Measurements from ENCODE around the gene CLIC4. TPM values are rescaled to one million over a fixed set of nuclear protein-coding genes. Genes with fewer than 3 reads are reported as not detected.

Gene CLIC4
- total and polyA plus RNA-seq, 9 of the 15 experiments (the other 6 are each of a cell fraction or from before 2014, with no cell fraction given) = 16.0 to 67.5 (median 38.4) TPM

DNA sequence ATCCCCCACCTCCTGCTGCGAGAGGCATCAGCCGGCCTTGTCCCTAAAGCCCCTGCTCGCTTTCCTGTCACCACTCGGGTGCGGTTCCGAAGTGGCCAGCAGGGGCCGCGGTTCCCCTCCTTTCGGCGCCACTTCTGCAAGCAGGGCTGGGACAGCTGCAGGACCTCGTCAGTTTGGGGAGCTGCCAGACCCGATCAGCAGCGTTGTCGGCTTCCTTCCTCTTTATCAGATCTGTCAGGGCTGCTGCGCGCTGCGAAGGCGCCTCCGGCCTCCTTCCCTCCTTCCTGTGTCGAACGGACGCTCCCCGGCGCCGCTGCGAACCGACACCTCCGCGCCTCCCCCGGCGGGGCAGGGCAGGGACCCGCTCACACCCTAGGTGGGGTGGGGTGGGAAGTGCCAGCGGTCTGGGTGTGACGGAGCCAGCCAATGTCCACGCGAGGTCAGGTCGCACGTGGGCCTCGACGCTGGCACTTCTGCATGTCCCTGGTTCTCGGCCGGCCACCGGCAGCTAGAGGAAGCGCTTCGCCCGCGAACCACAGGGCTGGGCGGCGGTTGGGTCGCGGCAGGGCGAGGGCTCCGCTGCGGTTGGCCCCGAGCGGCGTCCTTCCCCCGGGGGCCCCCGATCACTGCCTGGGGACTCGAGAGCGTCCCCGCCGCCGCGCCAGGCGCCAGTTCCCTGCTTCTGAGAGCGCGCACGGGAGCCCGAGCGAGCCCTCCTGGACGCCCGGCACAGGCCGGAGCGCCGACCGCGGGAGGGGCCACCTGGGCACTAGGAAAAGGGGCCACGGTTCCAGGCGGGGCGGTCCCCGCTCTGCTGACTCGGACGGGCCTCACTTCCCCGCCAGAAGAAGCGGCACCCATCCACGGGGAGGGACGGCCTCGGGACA is 103.0 kb downstream of the CLIC4 start (continued):
- TF ChIP-seq, protein P1, sequence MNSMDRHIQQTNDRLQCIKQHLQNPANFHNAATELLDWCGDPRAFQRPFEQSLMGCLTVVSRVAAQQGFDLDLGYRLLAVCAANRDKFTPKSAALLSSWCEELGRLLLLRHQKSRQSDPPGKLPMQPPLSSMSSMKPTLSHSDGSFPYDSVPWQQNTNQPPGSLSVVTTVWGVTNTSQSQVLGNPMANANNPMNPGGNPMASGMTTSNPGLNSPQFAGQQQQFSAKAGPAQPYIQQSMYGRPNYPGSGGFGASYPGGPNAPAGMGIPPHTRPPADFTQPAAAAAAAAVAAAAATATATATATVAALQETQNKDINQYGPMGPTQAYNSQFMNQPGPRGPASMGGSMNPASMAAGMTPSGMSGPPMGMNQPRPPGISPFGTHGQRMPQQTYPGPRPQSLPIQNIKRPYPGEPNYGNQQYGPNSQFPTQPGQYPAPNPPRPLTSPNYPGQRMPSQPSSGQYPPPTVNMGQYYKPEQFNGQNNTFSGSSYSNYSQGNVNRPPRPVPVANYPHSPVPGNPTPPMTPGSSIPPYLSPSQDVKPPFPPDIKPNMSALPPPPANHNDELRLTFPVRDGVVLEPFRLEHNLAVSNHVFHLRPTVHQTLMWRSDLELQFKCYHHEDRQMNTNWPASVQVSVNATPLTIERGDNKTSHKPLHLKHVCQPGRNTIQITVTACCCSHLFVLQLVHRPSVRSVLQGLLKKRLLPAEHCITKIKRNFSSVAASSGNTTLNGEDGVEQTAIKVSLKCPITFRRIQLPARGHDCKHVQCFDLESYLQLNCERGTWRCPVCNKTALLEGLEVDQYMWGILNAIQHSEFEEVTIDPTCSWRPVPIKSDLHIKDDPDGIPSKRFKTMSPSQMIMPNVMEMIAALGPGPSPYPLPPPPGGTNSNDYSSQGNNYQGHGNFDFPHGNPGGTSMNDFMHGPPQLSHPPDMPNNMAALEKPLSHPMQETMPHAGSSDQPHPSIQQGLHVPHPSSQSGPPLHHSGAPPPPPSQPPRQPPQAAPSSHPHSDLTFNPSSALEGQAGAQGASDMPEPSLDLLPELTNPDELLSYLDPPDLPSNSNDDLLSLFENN (IDR thresholded peaks at IDR 0.05; ENCODE audit: low read depth in 2 of 2, low read length in 2 of 2) = peak in 1 of 2 experiments; percentile 48; a peak in 1 of 4 replicates
- peak; percentile 57; the same call in 1 of the 2 replicates for TF ChIP-seq SP1 (CRISPR knock-in tag; IDR thresholded peaks at IDR 0.05)
- peak; percentile 31 to 34; a peak in 1 of 4 replicates for TF ChIP-seq SRF (CRISPR knock-in tag; IDR thresholded peaks at IDR 0.05)

Data from K562 (cell line).